AG04449 (cell line): Measurements from ENCODE around the gene FAM229A.

Experiments
- CTCF ChIA-PET: fragments of 350-600 bp; formaldehyde crosslinking; extraction: SDS; loops from one replicate; lab custom pipeline; 2021; ENCODE audit warnings: antibody characterized with exemption; lab: Yijun Ruan, JAX
- POLR2A ChIA-PET: fragments of 400-600, 350-600 bp; formaldehyde crosslinking; extraction: SDS; loops from one replicate; lab custom pipeline; 2020; ENCODE audit warnings: antibody characterized with exemption, inconsistent platforms; lab: Yijun Ruan, JAX
- DNase-seq: peaks from one replicate; pipeline ENCODE4 v3.0.0-alpha.2; 2010; ENCODE audit warnings: low read depth, low spot score
- H3K4me3 ChIP-seq: 2 replicates; pipeline ENCODE4 v1.5.1; 2011; ENCODE audit warnings: low read depth, mild to moderate bottlenecking, control low read depth, low read length
- CTCF ChIP-seq: IDR thresholded peaks from one replicate; pipeline ENCODE4 v1.5.1; 2011; ENCODE audit warnings: mild to moderate bottlenecking, moderate library complexity, low read length, control low read depth, inconsistent platforms; ENCODE audit not compliant: insufficient read depth; ENCODE audit errors: missing control alignments

Gene FAM229A

GRCh38 chr1:32350785-32351398 is 11.4 kb downstream of the FAM229A start:
- peak overlapping the region; percentile 71 for H3K4me3 ChIP-seq
- peak; percentile 61 for TF ChIP-seq CTCF
- CTCF ChIA-PET: interaction anchor here (0.6 to 3.8 kb wide), 5 partner anchors 9 to 135 kb away, joined by 3 to 26 read pairs (median 4); partner anchors contain the start of gene MARCKSL1
- POLR2A ChIA-PET: interaction anchor here (0.7 to 5.6 kb wide), 4 partner anchors 15 to 150 kb away, joined by 3 to 38 read pairs (median 4); partner anchors contain the start of genes DCDC2B, IQCC and MARCKSL1
- no peak for DNase-seq

- no peak overlapping the region for H3K4me3 ChIP-seq
- CTCF ChIA-PET: no interaction called here
- POLR2A ChIA-PET: interaction anchor here (1.1 kb wide), 1 partner anchor 13 kb away, joined by 3 read pairs; the partner anchor contains the start of gene MARCKSL1
- no peak for TF ChIP-seq CTCF
- DNase-seq: no peak
Measured at GRCh38 chr1:32349211-32349708, 13.0 kb downstream of the FAM229A start.

- no peak for DNase-seq
- ChIA-PET POLR2A (interaction anchor here (3.5 kb wide), 1 partner anchor 11 kb away, joined by 19 read pairs; the partner anchor contains the start of gene MARCKSL1), CTCF (interaction anchor here (1.2 to 1.5 kb wide), 3 partner anchors 9 to 13 kb away, joined by 3 to 6 read pairs (median 3); partner anchors contain the start of gene MARCKSL1)
- TF ChIP-seq CTCF: no peak
- H3K4me3 ChIP-seq: no peak overlapping the region
Measured at GRCh38 chr1:32346532-32347157, 15.6 kb downstream of the FAM229A start.

DNA sequence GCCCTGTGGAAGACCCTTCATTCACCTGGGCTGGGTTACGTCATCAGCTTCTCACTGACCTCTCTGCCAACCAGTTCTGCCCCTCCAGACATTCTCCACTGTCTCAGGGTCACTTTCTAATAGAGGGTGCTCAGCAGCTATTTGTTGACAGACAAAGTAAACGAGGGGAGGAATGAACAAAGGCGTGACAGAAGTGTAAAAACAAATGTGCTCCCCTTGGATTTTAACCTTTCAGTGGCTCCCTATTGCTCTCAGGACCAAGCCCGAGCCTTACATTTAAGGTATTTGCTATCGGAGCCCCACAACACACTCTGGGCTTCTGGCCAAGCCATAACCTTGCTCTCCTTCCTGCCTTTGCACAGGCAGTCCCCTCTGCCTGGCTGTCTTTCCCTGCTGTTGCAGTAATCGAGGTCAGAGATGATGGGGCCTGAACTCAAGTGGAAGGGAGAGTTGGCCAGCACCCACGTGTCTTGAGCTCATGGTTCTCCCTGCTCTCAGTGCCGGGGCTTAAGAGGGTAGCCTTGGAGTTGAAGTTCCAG is 16.9 kb downstream of the FAM229A start:
- CTCF ChIA-PET: interaction anchor here (1.2 to 1.4 kb wide), 3 partner anchors 9 to 56 kb away, joined by 3 read pairs; partner anchors contain the start of gene MARCKSL1
- no peak for TF ChIP-seq CTCF
- H3K4me3 ChIP-seq: no peak overlapping the region
- no peak for DNase-seq
- POLR2A ChIA-PET: interaction anchor here (3.5 kb wide), 1 partner anchor 9 kb away, joined by 19 read pairs; the partner anchor contains the start of gene MARCKSL1

GRCh38 chr1:32342704-32343103 is 19.6 kb downstream of the FAM229A start:
- CTCF ChIA-PET: interaction anchor here (2.3 kb wide), 1 partner anchor 128 kb away, joined by 10 read pairs; no protein-coding TSS in a partner anchor
- no peak overlapping the region for H3K4me3 ChIP-seq
- POLR2A ChIA-PET: no interaction called here
- DNase-seq: no peak
- TF ChIP-seq CTCF: no peak
